DMS79 (cell line): ENCODE results near the gene H6PD.

Experiments used
- DNase-seq: peaks from one replicate; lab custom pipeline; 2025; lab: John Stamatoyannopoulos, UW

The H6PD gene

GRCh38 chr1:9207715-9208114 is 26.9 kb upstream of the H6PD start:
- no peak for DNase-seq

DNA sequence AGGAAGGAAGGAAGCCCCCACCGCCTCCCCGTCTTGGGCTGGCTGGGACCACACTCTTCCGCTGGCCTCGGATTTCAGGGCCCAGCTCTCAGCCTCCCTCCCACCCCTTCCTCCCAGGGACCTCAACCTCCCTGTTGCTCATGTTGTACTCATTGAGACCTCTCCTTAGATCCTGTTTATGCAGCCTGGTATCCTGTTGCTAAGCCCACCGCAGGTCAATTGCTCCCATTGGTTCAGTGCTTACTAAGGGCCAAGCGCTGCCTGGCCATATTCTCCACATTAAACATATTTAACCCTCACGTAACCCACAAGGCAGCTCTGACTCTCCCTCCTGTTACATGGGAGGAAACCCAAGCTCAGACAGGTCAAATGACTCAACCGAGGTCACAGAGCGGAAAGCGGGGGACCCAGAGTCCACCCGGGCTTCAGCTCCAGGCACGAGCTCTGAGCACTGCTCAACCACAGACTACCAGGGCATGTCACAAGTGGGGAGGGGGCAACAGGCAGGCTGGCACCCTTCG is 23.2 kb upstream of the H6PD start:
- DNase-seq: no peak

DNA sequence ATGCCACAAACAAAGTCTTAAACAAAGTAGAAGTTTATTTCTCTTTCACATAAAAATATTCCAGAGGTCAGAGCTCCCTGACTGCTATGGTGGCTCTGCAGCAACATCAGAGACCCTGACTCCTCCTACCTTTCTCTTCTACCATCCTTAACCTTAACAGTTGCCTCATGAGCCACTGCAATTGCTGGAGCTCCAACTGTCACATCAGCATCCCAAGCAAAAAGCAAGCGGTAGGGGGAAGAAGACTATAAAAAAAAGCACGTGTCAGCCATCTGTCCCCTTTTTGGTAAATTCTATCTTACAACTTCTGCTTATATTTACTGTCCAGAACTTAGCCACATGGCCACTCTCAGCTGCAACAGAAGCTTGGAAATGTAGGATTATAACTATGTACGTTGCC is 21.8 kb upstream of the H6PD start:
- DNase-seq: no peak

DNA sequence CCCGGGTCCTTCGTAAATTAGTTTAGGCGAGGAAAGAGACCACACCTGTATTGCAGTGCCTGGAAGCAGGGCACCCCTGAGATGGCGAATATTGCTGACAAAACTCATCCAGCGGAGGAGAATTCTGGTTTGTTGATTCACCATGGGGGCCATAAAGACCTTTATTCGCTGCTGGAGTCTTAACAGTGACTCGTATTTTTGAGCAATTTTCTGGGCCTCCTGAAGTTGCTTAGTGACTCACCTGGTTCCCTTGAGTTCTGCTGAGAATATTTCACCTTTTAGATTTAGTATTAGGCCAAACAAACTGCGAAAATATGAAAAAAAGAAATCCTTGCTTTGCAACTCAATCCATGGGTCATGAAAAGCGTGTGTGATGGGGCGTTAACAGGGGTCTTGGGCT is 20.6 kb upstream of the H6PD start:
- no peak for DNase-seq

DNA sequence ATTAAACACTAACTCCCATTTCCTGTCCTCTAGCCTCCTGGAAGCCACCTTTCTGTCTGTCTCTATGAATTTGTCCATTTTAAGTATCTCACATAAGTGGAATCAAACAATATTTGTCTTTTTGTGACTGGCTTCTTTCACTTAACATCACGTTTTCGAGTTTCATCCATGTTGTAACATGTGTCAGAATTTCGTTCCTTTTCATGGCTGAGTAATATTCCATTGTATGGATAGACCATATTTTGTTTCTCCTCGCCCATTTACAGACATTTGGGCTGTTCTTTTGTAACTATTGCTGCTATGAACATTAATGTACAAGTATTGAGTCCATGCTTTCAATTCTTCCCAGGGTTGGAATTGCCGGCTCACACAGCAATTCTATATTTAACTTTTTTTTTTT is 15.7 kb upstream of the H6PD start:
- no peak for DNase-seq

DNA sequence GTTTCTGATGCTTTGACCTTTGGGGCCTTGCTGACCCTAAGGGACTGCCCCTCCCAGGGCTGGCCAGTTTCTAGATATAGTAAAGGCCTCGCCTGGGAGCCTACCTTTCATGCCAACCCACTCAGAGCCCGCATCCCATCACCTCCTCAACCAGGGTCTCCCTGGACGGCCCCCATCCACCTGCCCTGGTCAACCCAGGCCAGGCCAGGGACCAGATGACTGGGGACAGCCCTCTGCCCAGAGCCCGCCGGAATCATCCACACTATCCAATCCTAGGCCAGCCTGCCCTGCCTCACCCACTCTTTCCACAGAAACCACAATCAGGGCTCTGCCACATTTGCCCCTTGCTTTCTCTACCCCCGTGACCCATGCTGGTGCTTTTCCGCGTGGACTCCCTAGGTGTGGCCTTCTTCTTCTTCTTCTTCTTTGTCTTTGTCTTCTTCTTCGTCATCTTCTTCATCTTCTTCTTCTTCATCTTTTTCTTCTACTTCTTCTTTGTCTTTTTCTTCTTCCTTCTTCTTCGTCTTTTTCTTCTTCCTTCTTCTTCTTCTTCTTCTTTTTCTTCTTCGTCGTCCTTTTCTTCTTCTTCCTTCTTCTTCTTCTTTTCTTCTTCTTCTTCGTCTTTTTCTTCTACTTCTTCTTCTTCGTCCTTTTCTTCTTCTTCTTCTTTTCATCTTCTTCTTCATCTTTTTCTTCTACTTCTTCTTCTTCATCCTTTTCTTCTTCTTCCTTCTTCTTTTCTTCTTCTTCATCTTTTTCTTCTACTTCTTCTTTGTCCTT is 11.5 kb upstream of the H6PD start:
- DNase-seq: no peak

DNA sequence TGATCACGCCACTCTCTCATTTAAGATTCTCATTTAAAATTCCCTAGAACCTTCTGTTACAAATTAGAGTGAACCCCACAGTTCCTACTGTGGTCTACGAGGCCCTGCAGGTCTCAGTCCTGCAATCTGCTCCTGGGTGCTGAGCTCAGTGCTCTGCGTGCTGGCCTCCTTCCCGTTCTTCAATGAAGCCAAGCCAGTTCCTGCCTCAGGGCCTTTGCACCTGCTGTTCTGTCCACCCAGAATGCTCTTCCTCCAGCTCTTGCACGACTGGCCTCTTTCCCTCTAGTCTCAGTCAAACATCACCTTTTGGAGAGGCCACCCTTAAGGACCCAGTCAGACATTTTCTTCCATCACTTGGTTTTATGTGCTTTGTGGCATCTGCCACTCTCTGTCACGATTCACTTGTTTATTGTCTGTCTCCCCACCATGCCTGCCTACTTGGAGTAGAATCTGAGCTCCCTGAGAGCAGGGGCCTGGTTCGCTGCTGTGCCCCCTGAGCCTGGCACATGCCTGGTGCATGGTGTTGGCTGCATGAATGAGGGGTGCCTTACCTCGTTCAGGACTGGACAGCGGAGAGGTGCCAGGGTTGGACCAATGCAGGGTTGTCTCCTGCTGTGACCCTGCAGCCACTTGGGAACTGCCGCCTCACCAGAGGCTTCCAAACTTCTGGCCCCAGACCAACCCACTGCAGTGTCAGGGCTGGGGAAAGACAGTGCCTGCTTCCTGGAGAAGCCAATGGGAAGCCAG is 9.7 kb upstream of the H6PD start:
- no peak for DNase-seq

DNA sequence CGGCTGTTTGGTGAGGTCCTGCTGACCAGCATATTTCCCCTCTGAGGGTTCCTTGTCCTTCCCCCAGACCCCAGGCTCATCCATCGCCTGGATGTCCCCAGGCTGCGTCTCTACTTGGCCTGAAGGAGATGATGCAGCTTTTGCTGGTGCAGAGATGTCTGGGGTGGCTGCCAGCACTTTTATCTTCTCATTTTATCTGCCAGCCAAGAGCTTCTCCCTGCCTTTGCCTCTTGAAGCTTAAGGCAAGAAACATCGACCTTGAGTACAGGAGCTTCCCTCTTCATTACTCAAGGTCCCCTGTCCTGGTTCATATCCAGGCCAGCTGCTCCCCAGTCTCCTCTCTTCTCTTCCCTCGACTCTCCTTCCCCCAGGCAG is 9.2 kb upstream of the H6PD start:
- DNase-seq: no peak

DNA sequence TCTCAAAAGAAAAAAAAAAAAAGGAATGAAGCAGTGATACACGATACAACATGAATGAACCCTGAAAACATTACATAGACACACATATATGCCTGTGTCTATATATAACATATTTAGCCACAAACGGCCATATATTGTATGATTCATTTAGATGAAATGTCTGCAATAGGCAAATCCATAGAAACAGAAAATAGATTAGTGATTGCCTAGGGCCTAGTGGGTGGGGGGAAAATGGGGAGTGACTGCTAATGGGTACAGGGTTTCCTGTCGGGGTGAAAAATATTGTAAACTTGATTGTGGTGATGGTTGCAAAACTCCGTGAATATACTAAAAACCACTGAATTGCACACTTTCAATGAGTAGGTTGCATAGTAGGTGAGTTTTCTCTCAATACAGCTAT is 6.0 kb upstream of the H6PD start:
- DNase-seq: no peak

- DNase-seq: no peak
Observed at GRCh38 chr1:9229549-9229948, 5.0 kb upstream of the H6PD start.

- DNase-seq: no peak
Observed at GRCh38 chr1:9230869-9231533, 3.6 kb upstream of the H6PD start.

DNA sequence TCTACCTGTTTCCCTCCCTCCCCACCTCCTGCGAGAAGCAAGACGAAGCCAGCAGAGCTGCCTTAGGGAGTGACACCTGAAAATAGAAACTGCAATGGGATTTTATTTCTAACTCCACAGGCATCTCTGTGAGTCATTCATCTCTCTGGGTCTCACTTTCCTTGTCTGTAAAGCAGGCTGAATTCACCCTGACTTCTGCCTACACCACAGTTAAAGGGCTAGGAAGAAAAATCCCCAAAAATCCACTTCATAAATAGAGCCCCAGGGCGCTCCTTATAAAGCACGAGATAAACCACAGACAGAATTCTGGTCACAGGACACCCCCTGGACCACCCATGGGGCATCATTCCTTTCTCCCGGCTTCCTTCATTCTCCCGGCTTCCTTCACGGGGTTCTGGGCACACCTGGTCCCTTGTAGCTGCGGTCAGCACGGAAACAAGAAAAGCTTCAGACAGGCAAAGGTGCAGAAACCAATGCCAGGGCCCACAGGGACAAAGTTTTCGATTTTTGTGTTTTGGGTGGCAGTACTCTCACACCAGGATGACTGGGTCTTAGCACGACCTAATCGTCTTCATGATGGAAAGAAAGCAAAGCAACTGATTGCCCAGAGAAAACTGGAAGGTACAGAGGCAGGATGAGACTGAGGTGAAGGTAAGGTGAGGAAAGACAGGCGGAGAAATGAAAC is 2.8 kb upstream of the H6PD start:
- DNase-seq: peak; percentile 0

- no peak for DNase-seq
Observed at GRCh38 chr1:9233241-9233941, 1.2 kb upstream of the H6PD start.

DNA sequence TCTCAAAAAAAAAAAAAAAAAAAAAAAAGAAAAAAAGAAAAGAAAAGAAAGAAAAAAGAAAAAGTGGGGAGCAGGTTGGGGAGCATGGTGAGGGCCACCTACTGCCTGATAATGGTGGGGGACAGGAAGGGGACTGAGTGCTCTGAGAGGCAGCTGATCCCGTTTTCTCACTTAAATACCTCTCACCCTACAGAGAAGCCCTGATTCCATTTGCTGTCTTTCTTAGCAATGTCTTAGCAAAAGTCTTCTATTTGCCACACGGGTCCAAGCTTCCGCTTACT is 692 bp upstream of the H6PD start:
- DNase-seq: no peak

GRCh38 chr1:9235096-9235459 is 504 bp downstream of the H6PD start:
- DNase-seq: peak; percentile 28

DNA sequence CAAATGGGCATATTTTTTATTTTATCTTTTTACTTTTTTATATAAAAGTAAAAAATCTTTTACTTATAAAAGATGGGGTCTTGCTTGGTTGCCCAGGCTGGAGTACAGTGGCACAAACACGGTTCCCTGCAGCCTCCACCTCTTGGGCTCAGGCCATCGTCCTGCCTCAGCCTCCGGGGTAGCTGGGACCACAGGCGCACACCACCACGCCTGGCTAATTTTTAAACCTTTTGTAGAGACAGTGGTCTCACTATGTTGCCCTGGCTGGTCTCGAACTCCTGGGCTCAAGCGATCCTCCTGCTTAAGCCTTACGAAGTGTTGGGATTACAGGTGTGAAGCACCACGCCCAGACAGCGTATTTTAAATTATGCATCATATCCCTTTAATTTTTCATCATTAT is 986 bp downstream of the H6PD start:
- DNase-seq: no peak

DNA sequence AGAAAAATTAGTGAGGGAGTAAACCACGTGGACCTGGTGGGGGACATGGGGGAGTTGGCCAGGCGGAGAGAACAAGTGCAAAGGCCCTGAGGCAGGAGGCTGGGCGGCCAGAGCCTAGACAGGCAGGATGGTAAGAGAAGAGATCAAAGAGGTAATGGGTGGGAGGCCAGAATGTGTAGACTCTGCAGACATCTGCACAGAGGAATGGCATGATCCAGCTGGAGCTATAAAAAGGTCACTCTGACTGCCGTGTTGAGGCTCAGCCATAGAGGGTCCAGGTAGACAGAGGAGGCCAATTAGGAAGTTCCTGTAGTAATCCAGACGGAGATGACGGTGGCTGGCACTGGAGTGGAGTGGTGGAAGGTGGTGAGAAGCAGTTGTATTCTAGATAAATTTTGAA is 3.6 kb downstream of the H6PD start:
- no peak for DNase-seq

DNA sequence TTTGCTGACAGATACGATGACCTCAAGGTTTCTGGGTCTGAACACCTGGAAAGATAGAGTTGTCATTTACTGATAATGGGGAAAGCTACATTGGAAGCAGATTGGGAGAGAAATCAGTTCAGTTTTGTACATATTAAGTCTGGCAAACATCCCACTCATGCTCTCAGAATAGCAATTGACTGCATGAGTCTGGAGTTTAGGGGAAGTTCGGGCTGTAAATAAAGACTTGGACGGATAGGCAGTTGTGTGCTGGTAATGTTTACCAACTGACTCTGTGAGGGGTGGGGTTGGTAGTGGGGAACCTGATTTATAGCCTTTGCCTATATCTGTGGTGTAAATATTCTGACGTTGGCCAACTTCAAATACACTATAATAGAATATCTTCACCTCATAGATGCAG is 4.0 kb downstream of the H6PD start:
- DNase-seq: no peak

GRCh38 chr1:9239622-9240401 is 5.2 kb downstream of the H6PD start:
- DNase-seq: no peak

DNA sequence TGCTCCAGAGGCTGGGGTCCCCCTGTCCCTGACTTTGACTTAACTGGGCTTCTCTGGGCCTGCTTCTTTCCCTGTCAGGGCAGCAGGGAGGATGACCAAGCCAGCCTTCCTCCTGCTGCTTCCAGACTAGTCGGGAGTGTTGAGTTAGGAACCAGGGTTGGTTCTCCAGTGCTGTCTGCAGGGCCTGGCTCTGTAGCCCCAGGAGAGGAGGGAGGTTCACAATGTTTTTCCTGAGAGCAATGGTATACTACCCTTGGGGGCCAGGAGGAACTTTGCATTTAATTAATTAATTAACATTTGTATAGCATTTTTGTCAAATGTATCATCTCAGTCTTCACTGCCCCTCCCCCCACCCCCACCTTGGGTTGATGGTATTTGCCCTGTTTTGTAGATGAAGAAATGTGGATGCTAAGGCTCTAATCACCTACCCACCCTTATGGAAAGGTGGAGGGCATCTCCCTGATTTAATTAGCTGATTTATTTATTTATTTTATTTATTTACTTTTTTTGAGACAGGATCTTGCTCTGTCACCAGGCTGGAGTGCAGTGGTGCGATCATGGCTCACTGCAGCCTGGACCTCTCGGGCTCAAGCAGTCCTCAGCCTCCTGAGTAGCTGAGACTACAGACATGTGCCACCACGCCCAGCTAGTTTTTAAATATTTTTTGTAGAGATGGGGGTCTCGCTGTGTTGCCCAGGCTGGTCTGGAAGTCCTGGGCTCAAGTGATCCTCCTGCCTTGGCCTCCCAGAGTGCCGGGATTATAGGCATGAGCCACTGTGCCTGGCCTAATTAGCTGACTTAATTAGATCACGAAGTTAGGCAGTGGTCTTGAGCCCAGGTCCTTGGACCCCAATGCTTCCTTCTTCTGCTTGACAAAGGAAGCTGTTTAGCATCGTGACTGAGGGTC is 6.6 kb downstream of the H6PD start:
- DNase-seq: no peak
